Ovary (tissue), 3 donors: ENCODE results near the gene RFC2.

Experiments used
- CTCF ChIP-seq, 3 donors: fragments of 450-650 bp in 2 of 3; fragments of 200-600 bp in 1 of 3; IDR thresholded peaks; one replicate each; pipeline versions ENCODE4 v1.5.1 to v1.8.0; 2016 to 2022; ENCODE audit warnings: antibody characterized with exemption in 3 of 3, mild to moderate bottlenecking in 1 of 3
- POLR2A ChIP-seq: fragments of 450-650 bp; IDR thresholded peaks from one replicate; pipeline ENCODE4 v1.6.1; 2017; ENCODE audit warnings: antibody characterized with exemption, mild to moderate bottlenecking, moderate library complexity
- donor health status: DM: no; HTN: no; CAD: no.

DNA sequence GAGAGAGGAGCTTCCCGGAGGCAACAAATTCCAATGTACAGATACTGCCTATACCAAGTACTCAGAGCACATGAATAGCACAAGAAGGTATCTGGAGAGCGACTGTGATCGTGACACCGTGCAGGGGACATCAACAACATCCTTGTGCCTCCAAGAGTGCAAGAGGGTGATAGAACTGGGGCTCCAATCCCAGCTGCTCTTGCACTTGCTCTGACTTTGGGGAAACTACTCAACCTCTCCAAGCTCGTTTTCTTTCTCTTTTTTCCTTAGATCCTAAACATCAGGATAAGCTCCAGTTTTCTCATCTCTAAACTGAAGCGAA, 12.1 kb downstream of the RFC2 start:
- TF ChIP-seq CTCF (IDR thresholded peaks at IDR 0.05): no peak
- no peak for TF ChIP-seq POLR2A
